Stromal cell of bone marrow (primary cell): Measurements from ENCODE around the gene MUC20.
A peak's percentile ranks its signal among the peaks of the same experiment; 100 is the strongest.
"Not testable (repeated sequence)": the region's sequence is repeated elsewhere in the genome, so short reads cannot be mapped to it uniquely, and the experiment has no call there.

Experiments
- DNase-seq: peaks from one replicate; pipeline ENCODE4 v3.0.0-alpha.2; 2012; ENCODE audit warnings: low read depth

MUC20 gene

DNA sequence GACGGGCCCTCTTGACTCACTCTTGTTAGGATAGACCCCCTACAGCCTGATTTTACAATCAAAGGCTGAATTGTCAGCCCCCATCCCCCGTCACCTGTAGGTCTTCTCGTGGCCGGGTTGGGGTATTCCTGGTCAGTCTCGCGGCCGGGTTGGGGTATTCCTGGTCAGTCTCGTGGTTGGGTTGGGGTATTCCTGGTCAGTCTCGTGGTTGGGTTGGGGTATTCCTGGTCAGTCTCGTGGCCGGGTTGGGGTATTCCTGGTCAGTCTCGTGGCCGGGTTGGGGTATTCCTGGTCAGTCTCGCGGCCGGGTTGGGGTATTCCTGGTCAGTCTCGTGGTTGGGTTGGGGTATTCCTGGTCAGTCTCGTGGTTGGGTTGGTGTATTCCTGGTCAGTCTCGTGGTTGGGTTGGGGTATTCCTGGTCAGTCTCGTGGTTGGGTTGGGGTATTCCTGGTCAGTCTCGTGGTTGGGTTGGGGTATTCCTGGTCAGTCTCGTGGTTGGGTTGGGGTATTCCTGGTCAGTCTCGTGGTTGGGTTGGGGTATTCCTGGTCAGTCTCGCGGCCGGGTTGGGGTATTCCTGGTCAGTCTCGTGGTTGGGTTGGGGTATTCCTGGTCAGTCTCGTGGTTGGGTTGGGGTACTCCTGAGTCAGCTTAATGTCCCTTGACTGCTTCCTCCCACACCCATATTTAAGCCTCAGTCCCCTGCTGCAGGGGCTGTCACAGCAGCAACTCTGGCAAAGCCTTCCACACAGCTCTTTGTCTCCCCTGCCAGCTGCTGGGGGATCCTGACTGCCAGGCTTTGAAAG, 50.3 kb downstream of the MUC20 start:
- DNase-seq, result not testable (repeated sequence)

DNA sequence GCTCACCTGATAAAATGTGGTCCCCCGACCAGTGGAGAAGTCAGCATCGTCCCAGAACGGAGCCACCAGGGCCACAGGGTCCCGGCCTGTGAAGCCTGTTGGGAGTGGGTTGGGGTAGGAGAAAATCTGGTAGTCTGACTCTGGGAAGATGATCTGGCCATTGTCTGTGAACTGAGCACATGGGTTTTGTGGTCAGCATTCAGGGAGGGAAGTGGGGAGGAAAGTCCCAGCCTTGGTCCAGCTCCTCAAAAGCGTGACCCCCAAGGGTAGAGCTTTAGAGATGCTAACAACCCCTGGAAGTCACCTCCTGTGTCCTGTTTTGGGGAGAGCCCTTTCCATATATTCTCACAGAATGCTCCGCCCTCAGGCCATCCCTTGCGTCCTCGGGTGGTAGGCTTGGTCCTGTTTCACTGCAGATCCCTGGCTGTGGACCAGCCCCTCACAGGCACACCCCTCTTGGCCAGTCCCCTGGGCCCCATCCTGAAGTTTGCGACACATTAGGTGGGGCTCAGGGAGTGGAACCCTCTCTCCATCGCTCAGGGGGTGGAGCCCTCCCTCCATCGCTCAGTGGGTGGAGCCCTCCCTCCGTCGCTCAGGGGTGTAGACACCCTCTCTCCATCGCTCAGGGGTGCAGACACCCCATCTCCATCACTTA, 51.0 kb downstream of the MUC20 start:
- DNase-seq, result no peak

DNA sequence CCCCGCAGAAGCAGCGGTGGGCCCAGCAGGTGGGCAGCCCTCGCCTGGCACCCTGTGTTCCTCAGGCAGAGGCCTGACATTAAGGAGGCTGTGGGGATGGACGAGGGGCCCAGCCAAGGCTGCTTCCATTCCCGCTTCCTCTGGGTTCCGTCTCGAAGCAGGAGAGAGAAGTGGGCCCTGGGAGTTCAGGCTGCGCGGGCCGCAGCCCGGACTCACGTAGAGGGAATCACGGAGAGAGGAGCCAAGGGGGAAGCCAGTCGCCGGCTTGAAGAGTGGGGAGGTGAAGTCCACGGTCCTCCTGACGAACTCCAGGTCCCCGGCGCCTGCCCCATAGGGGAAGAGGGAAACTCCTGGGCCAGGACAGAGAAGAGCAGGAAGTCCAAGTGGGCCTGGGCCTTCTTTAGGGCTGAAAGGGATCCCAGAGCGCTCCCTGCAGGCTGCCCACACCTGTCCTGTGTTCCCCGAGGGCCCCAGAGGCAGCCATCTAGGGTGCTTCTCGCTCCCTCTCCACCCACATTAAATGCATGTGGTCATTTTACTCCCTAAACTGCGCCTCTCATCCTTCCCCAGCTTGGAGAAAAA, 53.3 kb downstream of the MUC20 start:
- no peak for DNase-seq

- peak; percentile 11 for DNase-seq
These were observed 54.1 kb downstream of the MUC20 start for GRCh38 chr3:195774917-195775316.

GRCh38 chr3:195777975-195778374, 57.2 kb downstream of the MUC20 start:
- no peak for DNase-seq

GRCh38 chr3:195781236-195781635, 60.5 kb downstream of the MUC20 start:
- not testable (repeated sequence) for DNase-seq
